ENCODE results near the gene TSPAN14. TPM values are rescaled to one million over a fixed set of nuclear protein-coding genes. Genes with fewer than 3 reads are reported as not detected.
"Not testable (repeated sequence)": the region's sequence is repeated elsewhere in the genome, so short reads cannot be mapped to it uniquely, and the experiment has no call there.

Gene TSPAN14
- polyA plus RNA-seq, 1 donor (not counting 4 experiments of a cell fraction or from before 2014, with no cell fraction given) = 71.1 TPM

GRCh38 chr10:80530816-80531215, 76.7 kb downstream of the TSPAN14 start:
- dilution Hi-C loops (cut with MboI; ENCODE audit: extremely low pct_ligation_motif_present, low sequenced_read_pairs) = no loop called here
- H3K4me2 ChIP-seq (ENCODE audit: control insufficient read depth, extremely low read depth, insufficient read depth, low read depth, low read length) = no peak overlapping the region

GRCh38 chr10:80532571-80532970, 78.5 kb downstream of the TSPAN14 start:
- no peak for FAIRE-seq

More at GRCh38 chr10:80530816-80531215, 76.7 kb downstream of the TSPAN14 start:
- H2AFZ ChIP-seq (ENCODE audit: control insufficient read depth, low read length) = no peak overlapping the region
- no peaks in the 10 kb centered on the region for H3K9me3 ChIP-seq (ENCODE audit: control insufficient read depth, low read depth, low read length)
- H3K9me1 ChIP-seq (ENCODE audit: control insufficient read depth, extremely low read depth, insufficient read depth, low read length) = no peaks in the 10 kb centered on the region
- H3K36me3 ChIP-seq (ENCODE audit: control insufficient read depth in 2 of 2, extremely low read depth in 1 of 2, insufficient read depth in 2 of 2, low read length in 2 of 2) = no peaks in the 10 kb centered on the region
- FAIRE-seq (no peak), DNase-seq (ENCODE audit: low read depth, low spot score) (no peak)
- H3K4me1 ChIP-seq (ENCODE audit: control insufficient read depth, extremely low read depth, insufficient read depth, low read length) = peaks cover 3% of the 10 kb centered on the region
- H3K9ac ChIP-seq (ENCODE audit: control insufficient read depth, extremely low read depth, insufficient read depth, low read length) = no peak overlapping the region
- H3K27me3 ChIP-seq (ENCODE audit: control insufficient read depth, extremely low read depth, insufficient read depth, low read length) = no peaks in the 10 kb centered on the region
- no peak overlapping the region for H3K4me3 ChIP-seq (ENCODE audit: control insufficient read depth in 2 of 3, extremely low read depth in 1 of 3, insufficient read depth in 2 of 3, low read depth in 1 of 3, low read length in 3 of 3)
- TF ChIP-seq CTCF (optimal IDR thresholded peaks at IDR 0.05 in 1 of 3, IDR thresholded peaks at IDR 0.05 in 1 of 3, conservative IDR thresholded peaks at IDR 0.05 in 1 of 3; ENCODE audit: extremely low read depth in 1 of 3, insufficient read depth in 2 of 3, low read length in 3 of 3) = no peak
- TF ChIP-seq EZH2 (IDR thresholded peaks at IDR 0.05; ENCODE audit: low read length) = no peak
- H4K20me1 ChIP-seq (ENCODE audit: control insufficient read depth, extremely low read depth, insufficient read depth, low read length) = no peaks in the 10 kb centered on the region
- H3K27ac ChIP-seq (ENCODE audit: control insufficient read depth, insufficient read depth, low read length) = no peak overlapping the region
- no peaks in the 10 kb centered on the region for H3K79me2 ChIP-seq (ENCODE audit: control insufficient read depth, insufficient read depth, low read length)

GRCh38 chr10:80534059-80534458, 79.9 kb downstream of the TSPAN14 start:
- H3K4me1 ChIP-seq (ENCODE audit: control insufficient read depth, extremely low read depth, insufficient read depth, low read length); dilution Hi-C loops (cut with MboI; ENCODE audit: extremely low pct_ligation_motif_present, low sequenced_read_pairs); H3K4me2 ChIP-seq (ENCODE audit: control insufficient read depth, extremely low read depth, insufficient read depth, low read depth, low read length); H3K9ac ChIP-seq (ENCODE audit: control insufficient read depth, extremely low read depth, insufficient read depth, low read length); H4K20me1 ChIP-seq (ENCODE audit: control insufficient read depth, extremely low read depth, insufficient read depth, low read length); H3K27ac ChIP-seq (ENCODE audit: control insufficient read depth, insufficient read depth, low read length); H3K9me3 ChIP-seq (ENCODE audit: control insufficient read depth, low read depth, low read length); H3K36me3 ChIP-seq (ENCODE audit: control insufficient read depth in 2 of 2, extremely low read depth in 1 of 2, insufficient read depth in 2 of 2, low read length in 2 of 2); DNase-seq (ENCODE audit: low read depth, low spot score); H3K4me3 ChIP-seq (ENCODE audit: control insufficient read depth in 2 of 3, extremely low read depth in 1 of 3, insufficient read depth in 2 of 3, low read depth in 1 of 3, low read length in 3 of 3); H2AFZ ChIP-seq (ENCODE audit: control insufficient read depth, low read length); FAIRE-seq; H3K9me1 ChIP-seq (ENCODE audit: control insufficient read depth, extremely low read depth, insufficient read depth, low read length); H3K79me2 ChIP-seq (ENCODE audit: control insufficient read depth, insufficient read depth, low read length); H3K27me3 ChIP-seq (ENCODE audit: control insufficient read depth, extremely low read depth, insufficient read depth, low read length): not testable (repeated sequence)

More at GRCh38 chr10:80532571-80532970, 78.5 kb downstream of the TSPAN14 start:
- no peaks in the 10 kb centered on the region for H3K36me3 ChIP-seq (ENCODE audit: control insufficient read depth in 2 of 2, extremely low read depth in 1 of 2, insufficient read depth in 2 of 2, low read length in 2 of 2)
- DNase-seq (ENCODE audit: low read depth, low spot score) = no peak
- TF ChIP-seq CTCF (optimal IDR thresholded peaks at IDR 0.05 in 1 of 3, IDR thresholded peaks at IDR 0.05 in 1 of 3, conservative IDR thresholded peaks at IDR 0.05 in 1 of 3; ENCODE audit: extremely low read depth in 1 of 3, insufficient read depth in 2 of 3, low read length in 3 of 3) (no peak), EZH2 (IDR thresholded peaks at IDR 0.05; ENCODE audit: low read length) (no peak)
- no peaks in the 10 kb centered on the region for H3K27me3 ChIP-seq (ENCODE audit: control insufficient read depth, extremely low read depth, insufficient read depth, low read length)
- H3K9me3 ChIP-seq (ENCODE audit: control insufficient read depth, low read depth, low read length) = no peaks in the 10 kb centered on the region
- peaks cover 3% of the 10 kb centered on the region for H3K4me1 ChIP-seq (ENCODE audit: control insufficient read depth, extremely low read depth, insufficient read depth, low read length)
- no peak overlapping the region for H3K4me2 ChIP-seq (ENCODE audit: control insufficient read depth, extremely low read depth, insufficient read depth, low read depth, low read length)
- H3K79me2 ChIP-seq (ENCODE audit: control insufficient read depth, insufficient read depth, low read length) = no peaks in the 10 kb centered on the region
- no peak overlapping the region for H2AFZ ChIP-seq (ENCODE audit: control insufficient read depth, low read length)
- no peaks in the 10 kb centered on the region for H3K9me1 ChIP-seq (ENCODE audit: control insufficient read depth, extremely low read depth, insufficient read depth, low read length)
- no peaks in the 10 kb centered on the region for H4K20me1 ChIP-seq (ENCODE audit: control insufficient read depth, extremely low read depth, insufficient read depth, low read length)
- dilution Hi-C loops (cut with MboI; ENCODE audit: extremely low pct_ligation_motif_present, low sequenced_read_pairs) = no loop called here
- no peak overlapping the region for H3K27ac ChIP-seq (ENCODE audit: control insufficient read depth, insufficient read depth, low read length)
- H3K9ac ChIP-seq (ENCODE audit: control insufficient read depth, extremely low read depth, insufficient read depth, low read length) = no peak overlapping the region
- H3K4me3 ChIP-seq (ENCODE audit: control insufficient read depth in 2 of 3, extremely low read depth in 1 of 3, insufficient read depth in 2 of 3, low read depth in 1 of 3, low read length in 3 of 3) = no peak overlapping the region

GRCh38 chr10:80534646-80535045, 80.5 kb downstream of the TSPAN14 start:
- H2AFZ ChIP-seq (ENCODE audit: control insufficient read depth, low read length); H3K36me3 ChIP-seq (ENCODE audit: control insufficient read depth in 2 of 2, extremely low read depth in 1 of 2, insufficient read depth in 2 of 2, low read length in 2 of 2); H3K4me2 ChIP-seq (ENCODE audit: control insufficient read depth, extremely low read depth, insufficient read depth, low read depth, low read length); H3K9me1 ChIP-seq (ENCODE audit: control insufficient read depth, extremely low read depth, insufficient read depth, low read length); H3K4me3 ChIP-seq (ENCODE audit: control insufficient read depth in 2 of 3, extremely low read depth in 1 of 3, insufficient read depth in 2 of 3, low read depth in 1 of 3, low read length in 3 of 3); H3K9me3 ChIP-seq (ENCODE audit: control insufficient read depth, low read depth, low read length); H3K27ac ChIP-seq (ENCODE audit: control insufficient read depth, insufficient read depth, low read length); H3K79me2 ChIP-seq (ENCODE audit: control insufficient read depth, insufficient read depth, low read length); FAIRE-seq; H3K9ac ChIP-seq (ENCODE audit: control insufficient read depth, extremely low read depth, insufficient read depth, low read length); dilution Hi-C loops (cut with MboI; ENCODE audit: extremely low pct_ligation_motif_present, low sequenced_read_pairs); H3K4me1 ChIP-seq (ENCODE audit: control insufficient read depth, extremely low read depth, insufficient read depth, low read length); H4K20me1 ChIP-seq (ENCODE audit: control insufficient read depth, extremely low read depth, insufficient read depth, low read length); DNase-seq (ENCODE audit: low read depth, low spot score); H3K27me3 ChIP-seq (ENCODE audit: control insufficient read depth, extremely low read depth, insufficient read depth, low read length): not testable (repeated sequence)
